ENCODE measurements around the gene IPO4. TPM values are rescaled to one million over a fixed set of nuclear protein-coding genes. Genes with fewer than 3 reads are reported as not detected.

IPO4 gene
- total RNA-seq, 2 donors from 2014 or later, result 46.6 to 47.3 TPM

DNA sequence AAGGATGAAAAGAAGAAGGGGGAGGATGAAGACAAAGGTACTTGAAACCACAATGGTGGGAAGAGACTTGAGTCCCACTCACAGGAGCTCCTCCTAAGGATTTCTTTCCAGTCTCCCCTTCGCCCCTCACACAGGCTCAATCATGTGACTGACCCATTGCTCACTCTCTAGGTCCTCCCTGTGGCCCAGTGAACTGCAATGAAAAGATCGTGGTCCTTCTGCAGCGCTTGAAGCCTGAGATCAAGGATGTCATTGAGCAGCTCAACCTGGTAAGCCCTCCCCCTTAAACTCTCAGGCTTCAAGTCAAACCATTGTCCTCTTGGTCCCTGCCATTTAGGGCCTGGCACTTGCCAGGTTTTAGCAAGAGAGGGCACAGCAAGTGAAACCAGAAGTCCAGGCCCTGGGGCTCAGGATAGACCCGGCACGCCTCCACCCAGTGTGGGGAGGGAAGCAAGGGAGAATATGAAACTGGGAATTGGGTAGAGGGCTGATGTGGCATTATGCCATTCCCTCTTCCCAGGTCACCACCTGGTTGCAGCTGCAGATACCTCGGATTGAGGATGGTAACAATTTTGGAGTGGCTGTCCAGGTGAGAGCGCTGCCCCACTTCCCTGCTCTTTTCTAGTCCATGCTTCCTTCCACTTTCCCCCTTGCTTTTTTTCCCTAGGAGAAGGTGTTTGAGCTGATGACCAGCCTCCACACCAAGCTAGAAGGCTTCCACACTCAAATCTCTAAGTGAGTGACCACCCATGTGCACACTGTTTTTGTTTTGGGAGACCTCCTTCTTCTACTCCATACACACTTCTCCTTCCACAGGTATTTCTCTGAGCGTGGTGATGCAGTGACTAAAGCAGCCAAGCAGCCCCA is 50.9 kb downstream of the IPO4 start:
- no peaks in the 10 kb centered on the region for H3K27me3 Mint-ChIP-seq
- H3K4me3 Mint-ChIP-seq, result peak overlapping the region; percentile 95
- peak overlapping the region; percentile 88 for H3K27ac Mint-ChIP-seq
- no peaks in the 10 kb centered on the region for H3K9me3 ChIP-seq (ENCODE audit: control insufficient read depth, low read length, poor library complexity, severe bottlenecking)
- ATAC-seq (no peak), DNase-seq (no peak)
- H3K4me1 Mint-ChIP-seq, result peaks cover 42% of the 10 kb centered on the region
- no peaks in the 10 kb centered on the region for H3K36me3 Mint-ChIP-seq (ENCODE audit: low read depth)

DNA sequence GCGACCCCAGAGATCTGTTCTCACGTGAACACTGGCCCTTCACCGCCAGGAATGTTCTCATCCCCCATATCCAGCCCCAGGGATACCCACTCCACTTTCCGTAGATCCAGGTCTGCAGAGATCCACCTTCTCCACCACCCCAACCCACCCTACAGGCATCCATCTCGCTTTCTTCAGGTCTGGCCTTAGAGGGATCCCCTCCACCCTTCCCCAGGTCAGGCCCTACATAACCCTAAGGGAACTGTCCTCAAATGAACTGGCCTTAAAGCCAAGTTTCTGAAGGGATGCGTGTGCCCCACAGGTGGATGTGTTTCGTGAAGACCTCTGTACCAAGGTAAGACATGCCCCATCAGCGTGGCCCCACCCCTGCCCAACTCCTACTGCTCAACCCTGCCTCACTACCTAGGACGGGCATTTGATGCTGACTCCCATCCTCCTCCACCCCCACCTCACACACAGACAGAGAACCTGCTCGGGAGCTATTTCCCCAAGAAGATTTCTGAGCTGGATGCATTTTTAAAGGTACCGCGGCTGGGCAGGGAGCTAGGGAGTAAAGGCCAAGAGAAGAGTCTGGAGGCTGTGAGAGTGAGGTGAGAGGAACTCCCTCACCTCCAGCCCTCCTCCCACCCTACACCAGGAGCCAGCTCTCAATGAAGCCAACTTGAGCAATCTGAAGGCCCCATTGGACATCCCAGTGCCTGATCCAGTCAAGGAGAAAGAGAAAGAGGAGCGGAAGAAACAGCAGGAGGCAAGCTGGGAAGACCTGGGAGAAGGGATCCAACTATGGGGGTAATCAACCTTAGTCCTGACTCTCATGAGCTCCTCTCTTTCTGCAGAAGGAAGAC is 51.7 kb downstream of the IPO4 start:
- H3K4me1 Mint-ChIP-seq, result peaks cover 44% of the 10 kb centered on the region
- no peaks in the 10 kb centered on the region for H3K36me3 Mint-ChIP-seq (ENCODE audit: low read depth)
- peak overlapping the region; percentile 88 for H3K27ac Mint-ChIP-seq
- H3K27me3 Mint-ChIP-seq, result no peaks in the 10 kb centered on the region
- DNase-seq, result no peak
- H3K4me3 Mint-ChIP-seq, result peak overlapping the region; percentile 95
- no peaks in the 10 kb centered on the region for H3K9me3 ChIP-seq (ENCODE audit: control insufficient read depth, low read length, poor library complexity, severe bottlenecking)
- ATAC-seq, result no peak

DNA sequence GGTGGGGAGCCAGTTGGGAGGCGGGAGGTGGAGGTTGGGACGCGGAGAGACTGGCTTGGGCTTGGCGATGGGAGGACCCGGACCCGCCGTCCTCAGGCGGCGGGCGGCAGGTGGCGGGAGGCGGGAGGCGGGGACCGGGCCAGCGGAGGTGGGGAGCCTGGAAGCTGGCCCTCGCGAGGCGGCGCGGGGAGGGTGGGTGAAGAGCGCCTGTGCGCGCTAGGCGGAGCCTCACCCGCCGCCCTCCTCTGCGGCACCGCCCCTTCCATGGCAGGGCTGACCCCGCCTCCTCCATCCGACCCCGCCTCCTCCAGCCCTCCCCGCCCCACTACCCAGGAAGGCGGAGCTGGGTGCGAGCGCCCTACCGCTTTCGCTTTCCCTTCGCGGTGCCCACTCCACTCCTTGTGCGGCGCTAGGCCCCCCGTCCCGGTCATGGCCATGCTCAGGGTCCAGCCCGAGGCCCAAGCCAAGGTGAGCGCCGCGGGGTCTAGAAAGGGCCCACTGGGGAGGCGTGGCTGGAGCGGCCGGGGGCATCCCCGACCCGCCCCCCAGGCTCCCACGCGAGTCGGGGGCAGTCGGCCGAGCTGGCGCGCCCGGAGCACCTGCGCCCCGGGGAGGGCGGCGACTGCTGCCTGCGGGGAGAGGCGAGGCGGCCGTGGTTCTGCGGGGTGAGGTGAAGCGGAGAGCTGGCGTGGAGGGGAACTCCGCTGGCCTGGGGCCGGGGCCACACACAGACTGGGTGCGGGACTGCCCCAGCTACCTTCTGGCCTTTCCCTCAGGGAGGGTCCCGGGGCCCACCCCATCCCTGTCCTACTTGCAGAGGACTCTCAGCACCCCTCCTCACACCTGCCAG is 52.6 kb downstream of the IPO4 start, which contains the start of gene PSME1:
Gene PSME1, plus strand, starts transcription at position 361 of the 850 bp plus-strand sequence. Its CDS starts 69 bp downstream, at position 430.
- no peaks in the 10 kb centered on the region for H3K36me3 Mint-ChIP-seq (ENCODE audit: low read depth)
- DNase-seq (peak; percentile 91 to 94 (median 94)), ATAC-seq (peak; percentile 98)
- peak within 1 kb of the TSS; percentile 88 for H3K27ac Mint-ChIP-seq
- no peaks in the 10 kb centered on the region for H3K27me3 Mint-ChIP-seq
- no peaks in the 10 kb centered on the region for H3K9me3 ChIP-seq (ENCODE audit: control insufficient read depth, low read length, poor library complexity, severe bottlenecking)
- peaks cover 44% of the 10 kb centered on the region for H3K4me1 Mint-ChIP-seq
- H3K4me3 Mint-ChIP-seq, result peak within 1 kb of the TSS; percentile 95

DNA sequence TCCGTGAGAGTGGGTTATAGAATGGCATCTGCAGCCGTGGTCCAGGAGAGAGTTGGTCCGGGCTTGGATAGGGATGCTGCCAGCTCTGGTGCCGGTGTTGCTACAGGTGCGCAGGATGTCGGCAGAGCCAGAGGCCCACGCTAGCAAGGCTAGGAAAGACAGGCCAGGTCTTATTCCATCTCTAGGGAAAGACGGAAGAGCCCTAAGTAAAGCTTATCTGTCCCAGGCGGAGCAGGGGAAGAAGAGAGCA is 53.1 kb downstream of the IPO4 start:
- no peaks in the 10 kb centered on the region for H3K9me3 ChIP-seq (ENCODE audit: control insufficient read depth, low read length, poor library complexity, severe bottlenecking)
- Mint-ChIP-seq H3K4me1 (peaks cover 41% of the 10 kb centered on the region), H3K27me3 (no peaks in the 10 kb centered on the region), H3K36me3 (ENCODE audit: low read depth) (peaks cover under 1% of the 10 kb centered on the region), H3K4me3 (peak overlapping the region; percentile 95), H3K27ac (peak overlapping the region; percentile 86)
- no peak for ATAC-seq
- DNase-seq, result no peak

DNA sequence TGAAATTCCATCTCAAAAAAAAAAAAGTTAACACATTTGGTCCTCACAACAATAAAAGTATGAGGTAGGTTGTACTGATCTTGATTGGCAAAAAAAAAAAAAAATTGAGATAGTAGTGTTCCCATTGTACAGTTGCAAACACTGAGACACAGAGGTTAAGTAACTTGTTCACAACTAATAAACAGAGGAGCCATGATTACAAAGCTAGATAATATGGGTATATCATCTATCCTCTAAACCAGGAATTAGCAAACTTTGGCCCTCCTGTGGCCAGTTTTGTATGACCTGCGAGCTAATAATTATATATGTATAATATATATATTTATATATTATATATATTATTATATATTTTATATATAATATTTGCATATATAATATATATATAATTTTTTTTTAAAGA is 54.9 kb downstream of the IPO4 start:
- DNase-seq, result no peak
- ATAC-seq, result no peak
- H3K4me1 Mint-ChIP-seq, result peaks cover 33% of the 10 kb centered on the region
- no peak overlapping the region for H3K4me3 Mint-ChIP-seq
- peak overlapping the region; percentile 85 for H3K27ac Mint-ChIP-seq
- H3K27me3 Mint-ChIP-seq, result no peaks in the 10 kb centered on the region
- H3K9me3 ChIP-seq (ENCODE audit: control insufficient read depth, low read length, poor library complexity, severe bottlenecking), result no peaks in the 10 kb centered on the region
- H3K36me3 Mint-ChIP-seq (ENCODE audit: low read depth), result peaks cover 2% of the 10 kb centered on the region

DNA sequence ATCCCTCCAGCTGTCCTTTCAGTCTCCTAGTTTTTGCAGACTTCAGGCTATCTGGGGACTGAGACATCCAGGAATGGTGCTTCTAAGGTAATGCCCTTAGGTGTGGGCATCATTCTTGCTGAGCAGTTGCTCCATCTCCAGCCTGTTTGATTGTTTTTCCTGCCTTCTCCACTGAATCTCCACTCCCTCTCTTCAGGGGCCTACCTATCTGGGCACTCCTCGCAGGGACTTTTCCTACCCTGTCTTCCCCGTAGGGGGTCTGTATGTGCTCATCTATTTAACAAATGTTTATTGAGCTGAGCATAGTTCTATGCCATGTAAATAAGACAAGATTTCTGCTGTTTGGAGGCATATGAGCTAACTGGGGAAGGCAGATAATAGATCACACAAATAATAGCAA is 55.6 kb downstream of the IPO4 start:
- DNase-seq, result no peak
- ATAC-seq, result no peak
- H3K27ac Mint-ChIP-seq, result peak overlapping the region; percentile 85
- peaks cover 30% of the 10 kb centered on the region for H3K4me1 Mint-ChIP-seq
- no peaks in the 10 kb centered on the region for H3K27me3 Mint-ChIP-seq
- peak overlapping the region; percentile 70 for H3K4me3 Mint-ChIP-seq
- no peaks in the 10 kb centered on the region for H3K9me3 ChIP-seq (ENCODE audit: control insufficient read depth, low read length, poor library complexity, severe bottlenecking)
- peaks cover 2% of the 10 kb centered on the region for H3K36me3 Mint-ChIP-seq (ENCODE audit: low read depth)

DNA sequence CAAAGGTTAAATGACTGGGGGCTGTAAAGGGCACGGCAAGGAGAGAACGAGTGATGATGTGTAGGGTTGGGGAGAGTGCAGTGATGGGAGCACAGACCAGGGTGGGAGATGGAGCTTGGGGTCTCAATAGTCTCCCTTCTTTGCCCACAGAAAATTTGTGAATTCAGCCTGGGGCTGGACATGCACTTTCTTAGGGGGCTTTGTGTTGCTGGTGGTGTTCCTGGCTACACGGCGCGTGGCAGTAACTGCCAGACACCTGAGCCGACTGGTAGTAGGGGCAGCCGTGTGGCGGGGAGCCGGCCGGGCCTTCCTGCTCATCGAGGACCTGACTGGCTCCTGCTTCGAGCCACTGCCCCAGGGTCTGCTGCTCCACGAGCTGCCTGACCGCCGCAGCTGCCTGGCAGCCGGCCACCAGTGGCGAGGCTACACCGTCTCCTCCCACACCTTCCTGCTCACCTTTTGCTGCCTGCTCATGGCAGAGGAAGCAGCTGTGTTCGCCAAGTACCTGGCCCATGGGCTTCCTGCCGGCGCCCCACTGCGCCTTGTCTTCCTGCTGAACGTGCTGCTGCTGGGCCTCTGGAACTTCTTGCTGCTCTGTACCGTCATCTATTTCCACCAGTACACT is 56.4 kb downstream of the IPO4 start:
- peak overlapping the region; percentile 85 for H3K27ac Mint-ChIP-seq
- no peaks in the 10 kb centered on the region for H3K9me3 ChIP-seq (ENCODE audit: control insufficient read depth, low read length, poor library complexity, severe bottlenecking)
- no peaks in the 10 kb centered on the region for H3K27me3 Mint-ChIP-seq
- H3K4me3 Mint-ChIP-seq, result peak overlapping the region; percentile 70
- H3K4me1 Mint-ChIP-seq, result peaks cover 28% of the 10 kb centered on the region
- H3K36me3 Mint-ChIP-seq (ENCODE audit: low read depth), result peaks cover 2% of the 10 kb centered on the region
- DNase-seq (no peak), ATAC-seq (no peak)

DNA sequence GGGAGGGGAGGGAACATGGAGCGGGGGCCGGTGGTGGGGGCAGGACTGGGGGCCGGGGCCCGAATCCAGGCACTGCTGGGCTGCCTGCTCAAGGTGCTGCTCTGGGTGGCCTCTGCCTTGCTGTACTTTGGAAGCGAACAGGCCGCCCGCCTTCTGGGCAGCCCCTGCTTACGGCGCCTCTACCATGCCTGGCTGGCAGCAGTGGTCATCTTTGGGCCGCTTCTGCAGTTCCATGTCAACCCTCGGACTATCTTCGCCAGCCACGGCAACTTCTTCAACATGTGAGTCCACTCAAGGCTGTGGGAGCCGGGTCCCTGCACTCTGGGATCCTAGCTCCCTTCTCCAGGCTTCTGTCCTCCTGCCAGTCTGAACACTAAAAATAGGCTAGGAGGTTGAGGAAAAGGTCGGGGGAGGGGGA is 57.1 kb downstream of the IPO4 start:
- no peaks in the 10 kb centered on the region for H3K9me3 ChIP-seq (ENCODE audit: control insufficient read depth, low read length, poor library complexity, severe bottlenecking)
- no peaks in the 10 kb centered on the region for H3K27me3 Mint-ChIP-seq
- H3K36me3 Mint-ChIP-seq (ENCODE audit: low read depth), result peaks cover 2% of the 10 kb centered on the region
- H3K4me3 Mint-ChIP-seq, result peak overlapping the region; percentile 58
- peaks cover 22% of the 10 kb centered on the region for H3K4me1 Mint-ChIP-seq
- DNase-seq (no peak), ATAC-seq (no peak)
- no peak overlapping the region for H3K27ac Mint-ChIP-seq

DNA sequence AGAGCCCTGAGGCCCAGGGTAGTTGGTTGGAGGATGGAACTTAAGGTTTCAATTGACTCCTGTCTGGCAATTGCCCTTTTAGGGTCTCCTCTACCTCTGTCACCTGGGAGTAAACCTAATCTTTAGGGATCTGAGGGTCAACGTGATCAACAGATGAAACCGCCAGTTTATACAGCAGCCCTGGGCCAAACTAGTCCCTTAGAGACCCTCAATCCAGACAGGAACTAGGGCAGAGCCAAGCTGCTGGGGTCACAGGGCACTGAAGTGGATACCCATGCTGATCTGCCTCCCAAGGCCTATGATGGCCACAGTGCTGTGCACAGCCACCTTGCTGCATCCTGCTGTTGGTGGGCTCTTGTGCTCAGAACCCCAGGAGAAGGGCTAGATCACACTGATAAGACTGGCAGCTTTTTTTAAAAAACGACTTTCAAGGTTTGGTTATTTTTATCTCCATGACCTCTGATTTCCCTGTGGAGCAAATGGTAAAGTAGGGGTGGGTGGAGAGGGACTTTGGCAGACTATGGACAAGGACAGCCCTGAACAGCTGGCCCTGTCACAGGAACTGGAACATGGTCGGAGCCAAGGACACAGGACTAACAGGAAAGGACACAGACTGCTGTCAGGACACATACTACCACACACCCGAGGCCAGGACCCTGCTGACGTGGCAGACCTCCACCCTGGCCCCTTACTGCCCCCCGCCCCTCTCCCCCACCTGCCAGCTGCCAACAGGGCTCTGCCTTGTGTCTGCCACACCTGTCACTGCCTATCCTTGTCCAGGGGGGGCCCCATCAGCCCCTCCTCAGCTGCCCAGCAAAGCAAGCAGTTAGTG is 57.7 kb downstream of the IPO4 start:
- no peaks in the 10 kb centered on the region for H3K9me3 ChIP-seq (ENCODE audit: control insufficient read depth, low read length, poor library complexity, severe bottlenecking)
- peaks cover 20% of the 10 kb centered on the region for H3K4me1 Mint-ChIP-seq
- H3K4me3 Mint-ChIP-seq, result no peak overlapping the region
- ATAC-seq (no peak), DNase-seq (no peak)
- peak overlapping the region; percentile 67 for H3K27ac Mint-ChIP-seq
- H3K36me3 Mint-ChIP-seq (ENCODE audit: low read depth), result peaks cover 2% of the 10 kb centered on the region
- H3K27me3 Mint-ChIP-seq, result no peaks in the 10 kb centered on the region

DNA sequence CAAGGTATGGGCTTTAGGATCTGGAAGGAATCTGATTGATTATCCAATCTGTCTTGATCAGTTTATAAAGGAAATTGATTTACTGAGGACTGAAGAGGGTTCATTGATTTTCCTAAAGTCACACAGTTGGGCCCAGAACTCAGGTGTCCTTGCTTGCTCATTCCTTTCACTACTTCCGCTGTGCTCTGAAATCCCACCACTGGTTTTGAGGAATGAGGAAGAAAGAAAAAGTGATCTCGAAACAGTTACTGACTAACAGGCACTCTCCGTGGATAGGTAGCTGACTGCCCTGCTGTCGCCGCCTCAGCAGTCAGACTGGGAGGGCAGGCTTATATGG is 58.3 kb downstream of the IPO4 start, which contains the start of gene FITM1:
Gene FITM1, plus strand, starts transcription at position 280 of the 337 bp plus-strand sequence. CDS start 905 bp downstream, outside the sequence.
- no peaks in the 10 kb centered on the region for H3K27me3 Mint-ChIP-seq
- peak within 1 kb of the TSS; percentile 67 for H3K27ac Mint-ChIP-seq

More for the DNA sequence above, 58.3 kb downstream of the IPO4 start, which contains the start of gene FITM1:
- ATAC-seq (no peak), DNase-seq (no peak)
- no peaks in the 10 kb centered on the region for H3K9me3 ChIP-seq (ENCODE audit: control insufficient read depth, low read length, poor library complexity, severe bottlenecking)
- H3K4me3 Mint-ChIP-seq, result no peak within 1 kb of the TSS
- peaks cover 2% of the 10 kb centered on the region for H3K36me3 Mint-ChIP-seq (ENCODE audit: low read depth)
- peaks cover 17% of the 10 kb centered on the region for H3K4me1 Mint-ChIP-seq
